Testis (tissue), 3 donors: ENCODE data around the gene CACNA2D1. TPM values are rescaled to one million over a fixed set of nuclear protein-coding genes. Genes with fewer than 3 reads are reported as not detected.

Experiments used
- DNase-seq: peaks from one replicate; pipeline ENCODE4 v3.0.0-alpha.2; 2019
- H3K27ac ChIP-seq, 2 donors: fragments of 200-600 bp; sonication (generic); one replicate each; pipeline ENCODE4 v1.5.1; 2019
- H3K27me3 ChIP-seq: fragments of 200-600 bp; sonication (generic); one replicate; pipeline ENCODE4 v1.5.1; 2019
- H3K36me3 ChIP-seq: fragments of 200-600 bp; sonication (generic); one replicate; pipeline ENCODE4 v1.5.1; 2017; ENCODE audit warnings: low read depth; ENCODE audit errors: missing control alignments
- H3K4me1 ChIP-seq: fragments of 200-600 bp; sonication (generic); one replicate; pipeline ENCODE4 v1.5.1; 2019
- H3K4me3 ChIP-seq, 2 donors: fragments of 200-600 bp; sonication (generic); one replicate each; pipeline ENCODE4 v1.5.1; 2017 to 2019
- H3K9me3 ChIP-seq: fragments of 200-600 bp; sonication (generic); one replicate; pipeline ENCODE4 v1.5.1; 2017
- POLR2A ChIP-seq: fragments of 450-650 bp; IDR thresholded peaks from one replicate; pipeline ENCODE4 v1.6.1; 2017; ENCODE audit warnings: antibody characterized with exemption, mild to moderate bottlenecking, moderate library complexity
- WGBS, 2 donors: methylation state at CpG; one replicate each; pipeline ENCODE4 v1.1.5; 2018; 5-methylcytosine and 5-hydroxymethylcytosine counted together
- intact Hi-C: fragments of 100-400 bp; cut with DNase I; formaldehyde crosslinking; loops from one replicate; pipeline ENCODE4 v1.15.1; 2023; ENCODE audit warnings: low total_unique reads
- polyA plus RNA-seq: library from polyadenylated mRNA; stranded (reverse); fragments of 350-450 nt; fragmentation: Illumina TruSeq; extraction: RNeasy Lipid Tissue Mini Kit (QIAGEN cat#74804); gene quantifications from one replicate; pipeline ENCODE4 v1.2.3, GENCODE V29; 2014; ENCODE audit warnings: low read depth, low replicate concordance; ENCODE audit not compliant: insufficient read depth
- total RNA-seq, 2 donors: library from RNA; depleted of rRNA; stranded (reverse); fragments of >200 nt; gene quantifications; one replicate each; pipeline ENCODE4 v1.2.3, GENCODE V29; 2016
- TF ChIP-seq, protein P1 (sequence below), 3 experiments: fragments of 450-650 bp in 2 of 3; fragments of 200-600 bp in 1 of 3; sonication (generic) in 1 of 3; IDR thresholded peaks; one replicate each; pipeline ENCODE4 v1.5.1; 2016 to 2019; ENCODE audit warnings: antibody characterized with exemption in 3 of 3, mild to moderate bottlenecking in 2 of 3, moderate library complexity in 1 of 3

Gene CACNA2D1
- total and polyA plus RNA-seq, 3 donors from 2014 or later: 5.4 to 29.1 (median 28.0) TPM

DNA sequence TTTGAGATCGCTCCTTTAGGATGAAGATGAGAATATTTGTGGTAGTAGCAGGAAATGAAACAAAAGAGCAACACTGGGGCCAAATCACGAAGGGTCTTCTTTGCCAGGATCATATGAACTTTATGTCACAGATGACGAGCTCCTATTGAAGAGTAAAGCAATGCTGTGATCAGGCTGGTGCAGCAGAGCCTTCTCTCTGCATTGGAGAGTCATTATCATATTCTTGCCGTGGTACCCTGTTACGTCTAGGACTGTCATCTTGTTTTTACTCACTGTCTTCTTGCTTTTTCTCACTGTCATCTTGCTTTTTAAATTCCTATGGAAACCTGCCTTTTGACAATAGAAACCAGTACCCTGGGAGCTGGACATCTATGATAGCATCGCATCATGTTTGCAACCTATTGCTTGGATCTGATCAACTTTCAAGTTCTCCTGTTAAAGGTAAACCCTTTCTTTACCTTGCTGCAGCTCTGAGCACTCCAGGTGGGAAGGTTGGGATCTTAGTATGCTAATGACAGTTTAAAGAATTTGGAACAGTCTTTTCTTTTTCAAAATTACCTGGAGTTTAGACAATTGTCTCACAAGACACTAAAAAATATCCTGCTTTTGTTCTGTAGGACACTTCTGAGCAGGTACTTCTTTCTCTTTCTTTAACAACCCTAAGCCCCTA lies 27.9 kb upstream of the CACNA2D1 start:
- H3K4me3 ChIP-seq: no peak overlapping the region
- intact Hi-C loops: no loop called here
- H3K36me3 ChIP-seq: no peaks in the 10 kb centered on the region
- H3K27ac ChIP-seq: no peak overlapping the region
- 81 to 86% methylated on average over 6 of the region's 6 CpGs for WGBS, 2 donors
- H3K27me3 ChIP-seq: no peaks in the 10 kb centered on the region
- H3K9me3 ChIP-seq: no peaks in the 10 kb centered on the region
- TF ChIP-seq, protein P1, sequence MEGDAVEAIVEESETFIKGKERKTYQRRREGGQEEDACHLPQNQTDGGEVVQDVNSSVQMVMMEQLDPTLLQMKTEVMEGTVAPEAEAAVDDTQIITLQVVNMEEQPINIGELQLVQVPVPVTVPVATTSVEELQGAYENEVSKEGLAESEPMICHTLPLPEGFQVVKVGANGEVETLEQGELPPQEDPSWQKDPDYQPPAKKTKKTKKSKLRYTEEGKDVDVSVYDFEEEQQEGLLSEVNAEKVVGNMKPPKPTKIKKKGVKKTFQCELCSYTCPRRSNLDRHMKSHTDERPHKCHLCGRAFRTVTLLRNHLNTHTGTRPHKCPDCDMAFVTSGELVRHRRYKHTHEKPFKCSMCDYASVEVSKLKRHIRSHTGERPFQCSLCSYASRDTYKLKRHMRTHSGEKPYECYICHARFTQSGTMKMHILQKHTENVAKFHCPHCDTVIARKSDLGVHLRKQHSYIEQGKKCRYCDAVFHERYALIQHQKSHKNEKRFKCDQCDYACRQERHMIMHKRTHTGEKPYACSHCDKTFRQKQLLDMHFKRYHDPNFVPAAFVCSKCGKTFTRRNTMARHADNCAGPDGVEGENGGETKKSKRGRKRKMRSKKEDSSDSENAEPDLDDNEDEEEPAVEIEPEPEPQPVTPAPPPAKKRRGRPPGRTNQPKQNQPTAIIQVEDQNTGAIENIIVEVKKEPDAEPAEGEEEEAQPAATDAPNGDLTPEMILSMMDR (IDR thresholded peaks at IDR 0.05): no peak
- no peak for TF ChIP-seq POLR2A
- no peaks in the 10 kb centered on the region for H3K4me1 ChIP-seq
- DNase-seq: no peak

DNA sequence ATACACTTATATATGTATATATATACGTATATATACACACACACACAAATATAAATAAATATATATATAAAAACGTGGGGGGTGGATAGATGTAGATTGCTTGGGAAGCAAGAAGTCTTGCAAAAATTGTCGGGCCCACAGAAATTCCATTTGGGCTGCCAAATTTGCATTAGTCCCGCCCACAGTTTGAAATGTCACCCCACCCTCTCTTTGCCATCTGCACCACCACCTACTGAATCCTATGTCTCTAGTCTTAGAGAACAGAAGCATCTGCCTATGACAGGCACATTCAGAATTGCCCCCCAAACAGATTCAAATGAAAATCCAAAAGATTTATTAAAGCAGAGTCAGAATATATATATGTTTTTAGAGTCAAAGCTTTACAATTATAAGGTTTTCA lies 25.6 kb upstream of the CACNA2D1 start:
- intact Hi-C loops: no loop called here
- Histone ChIP-seq H3K4me3 (no peak overlapping the region), H3K27ac (no peak overlapping the region), H3K9me3 (no peaks in the 10 kb centered on the region), H3K36me3 (no peaks in the 10 kb centered on the region), H3K27me3 (no peaks in the 10 kb centered on the region), H3K4me1 (no peaks in the 10 kb centered on the region)
- WGBS, 2 donors: 73 to 85% methylated on average over 4 of the region's 4 CpGs
- DNase-seq: no peak
- TF ChIP-seq, protein P1 (IDR thresholded peaks at IDR 0.05): no peak
- TF ChIP-seq POLR2A: no peak

DNA sequence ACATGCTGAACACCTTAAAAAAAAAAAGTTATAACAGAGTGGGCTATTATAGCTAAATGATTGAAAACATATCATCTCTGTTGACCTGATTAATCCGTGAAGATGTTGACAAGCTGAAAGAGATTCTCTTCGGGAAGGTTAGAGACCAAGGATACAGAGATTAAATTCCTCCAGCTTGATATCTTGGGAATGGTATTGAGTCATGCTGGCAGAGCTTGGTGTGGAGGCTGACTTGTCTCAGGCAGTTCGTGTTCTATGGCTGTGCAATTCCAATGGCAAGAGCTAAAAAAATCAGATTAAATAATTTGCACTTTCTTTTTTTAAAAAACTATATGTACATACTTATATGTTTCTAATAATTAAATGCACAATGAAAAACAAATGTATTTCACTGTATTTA lies 24.9 kb upstream of the CACNA2D1 start:
- TF ChIP-seq POLR2A: no peak
- TF ChIP-seq, protein P1 (IDR thresholded peaks at IDR 0.05): no peak
- Histone ChIP-seq H3K27ac (no peak overlapping the region), H3K27me3 (no peaks in the 10 kb centered on the region), H3K4me3 (no peak overlapping the region), H3K4me1 (no peaks in the 10 kb centered on the region), H3K9me3 (no peaks in the 10 kb centered on the region), H3K36me3 (no peaks in the 10 kb centered on the region)
- intact Hi-C loops: no loop called here
- 44 to 46% methylated on average over 3 of the region's 3 CpGs for WGBS, 2 donors
- DNase-seq: no peak

DNA sequence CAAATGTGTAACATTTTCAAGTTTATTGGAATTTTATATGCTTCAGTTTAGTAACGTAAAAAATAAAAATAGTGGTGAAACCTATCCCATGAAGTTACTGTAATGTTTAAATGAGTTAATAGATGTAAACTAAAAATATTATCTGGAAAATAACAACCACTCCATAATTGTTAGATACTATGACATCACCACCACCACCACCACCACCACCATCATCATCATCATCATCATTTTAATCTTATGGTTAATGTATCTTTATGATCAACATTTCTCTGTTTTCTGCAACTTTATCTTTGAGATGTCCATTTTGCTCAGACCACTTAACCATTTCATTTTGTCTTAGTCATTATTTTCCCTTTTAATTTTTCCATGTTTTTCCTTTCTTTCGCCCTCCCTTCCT lies 23.4 kb upstream of the CACNA2D1 start:
- 87 to 90% methylated on average over 2 of the region's 2 CpGs for WGBS, 2 donors
- H3K4me3 ChIP-seq: no peak overlapping the region
- H3K27me3 ChIP-seq: no peaks in the 10 kb centered on the region
- H3K9me3 ChIP-seq: no peaks in the 10 kb centered on the region
- DNase-seq: no peak
- no peaks in the 10 kb centered on the region for H3K4me1 ChIP-seq
- no peak overlapping the region for H3K27ac ChIP-seq
- no peaks in the 10 kb centered on the region for H3K36me3 ChIP-seq
- TF ChIP-seq POLR2A: no peak
- TF ChIP-seq, protein P1 (IDR thresholded peaks at IDR 0.05): no peak
- intact Hi-C loops: no loop called here

DNA sequence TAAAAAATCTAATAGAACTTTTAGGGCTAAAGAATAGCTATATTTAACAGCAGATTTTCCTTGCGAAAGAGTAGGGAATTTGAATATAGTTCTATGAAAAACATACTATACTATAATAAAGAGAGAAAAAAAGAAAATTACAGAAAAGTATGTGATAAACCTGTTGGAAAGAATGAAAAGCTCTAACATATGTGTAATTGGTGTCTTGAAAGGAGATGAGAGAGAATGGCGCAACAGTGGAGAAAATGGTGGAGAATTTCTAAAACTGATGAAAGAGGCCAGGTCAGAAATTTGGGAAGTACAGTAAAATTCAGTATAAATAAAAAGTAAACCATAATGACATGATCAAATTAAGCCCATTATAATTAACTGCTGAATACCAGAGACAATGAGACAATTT lies 20.8 kb upstream of the CACNA2D1 start:
- no peak for DNase-seq
- H3K4me3 ChIP-seq: no peak overlapping the region
- TF ChIP-seq, protein P1 (IDR thresholded peaks at IDR 0.05): no peak
- no peak for TF ChIP-seq POLR2A
- H3K4me1 ChIP-seq: no peaks in the 10 kb centered on the region
- no peak overlapping the region for H3K27ac ChIP-seq
- 96% methylated on average over 2 of the region's 2 CpGs for WGBS, 2 donors
- intact Hi-C loops: no loop called here
- no peaks in the 10 kb centered on the region for H3K9me3 ChIP-seq
- no peaks in the 10 kb centered on the region for H3K36me3 ChIP-seq
- H3K27me3 ChIP-seq: no peaks in the 10 kb centered on the region
